ENCODE measurements around the gene ACTN3.

GRCh38 chr11:66570079-66570849 is 23.6 kb downstream of the ACTN3 start:
- TF ChIP-seq CTCF (IDR thresholded peaks at IDR 0.05; ENCODE audit: insufficient read depth, low read length) (no peak), REST (IDR thresholded peaks at IDR 0.05; ENCODE audit: insufficient replicate concordance, low read depth) (no peak), GABPA (IDR thresholded peaks at IDR 0.05; ENCODE audit: low read depth) (no peak)
